LNCaP clone FGC (cell line): ENCODE measurements around the gene SCYGR8.
"Not testable (repeated sequence)": the region's sequence is repeated elsewhere in the genome, so short reads cannot be mapped to it uniquely, and the experiment has no call there.

Source experiments
- DNase-seq: peaks from one replicate; pipeline ENCODE4 v3.0.0-alpha.2; 2011; ENCODE audit warnings: low read depth
- H3K4me3 ChIP-seq: 2 replicates; pipeline ENCODE4 v1.5.1; 2011; ENCODE audit warnings: mild to moderate bottlenecking, low read depth, low read length, control low read depth
- CTCF ChIP-seq: IDR thresholded peaks from 2 replicates; pipeline ENCODE4 v1.5.1; 2012; ENCODE audit warnings: mild to moderate bottlenecking; ENCODE audit not compliant: control insufficient read depth, insufficient read depth; ENCODE audit errors: extremely low read depth

SCYGR8 gene

GRCh38 chr2:227710986-227711385 is 34.7 kb upstream of the SCYGR8 start:
- TF ChIP-seq CTCF: no peak
- DNase-seq: no peak
- no peak overlapping the region for H3K4me3 ChIP-seq

GRCh38 chr2:227713291-227713690 is 32.4 kb upstream of the SCYGR8 start:
- DNase-seq: no peak
- H3K4me3 ChIP-seq: no peak overlapping the region
- TF ChIP-seq CTCF: no peak

GRCh38 chr2:227716501-227716900 is 29.2 kb upstream of the SCYGR8 start:
- DNase-seq: no peak
- H3K4me3 ChIP-seq: no peak overlapping the region
- no peak for TF ChIP-seq CTCF

GRCh38 chr2:227717687-227718567 is 27.8 kb upstream of the SCYGR8 start, which contains the start of gene SLC19A3:
TSS of gene SLC19A3 (minus strand) at chr2:227718028. CDS start at chr2:227702318, 15,710 bp downstream.
- no peak for DNase-seq
- H3K4me3 ChIP-seq: no peak within 1 kb of the TSS
- TF ChIP-seq CTCF: no peak

- no peak for DNase-seq
Observed at GRCh38 chr2:227719641-227720040, 26.1 kb upstream of the SCYGR8 start.

GRCh38 chr2:227720680-227721079 is 25.0 kb upstream of the SCYGR8 start:
- no peak for TF ChIP-seq CTCF
- no peak overlapping the region for H3K4me3 ChIP-seq
- DNase-seq: no peak

More at GRCh38 chr2:227719641-227720040, 26.1 kb upstream of the SCYGR8 start:
- TF ChIP-seq CTCF: no peak
- H3K4me3 ChIP-seq: no peak overlapping the region

GRCh38 chr2:227722821-227723220 is 22.9 kb upstream of the SCYGR8 start:
- DNase-seq: not testable (repeated sequence)

More at GRCh38 chr2:227722821-227723220, 22.9 kb upstream of the SCYGR8 start:
- not testable (repeated sequence) for H3K4me3 ChIP-seq
